NB4 (cell line): ENCODE measurements around the gene RNU5B-1.

ENCODE experiments used
- MYC ChIP-seq: IDR thresholded peaks from 2 replicates; pipeline ENCODE4 v1.6.1; 2011; ENCODE audit warnings: low read depth, low read length
- POLR2A ChIP-seq: IDR thresholded peaks from 2 replicates; pipeline ENCODE4 v1.6.1; 2011; ENCODE audit warnings: mild to moderate bottlenecking; ENCODE audit not compliant: insufficient read length; ENCODE audit errors: extremely low read depth
- TF ChIP-seq, protein P1 (sequence below): IDR thresholded peaks from one replicate; pipeline ENCODE4 v1.5.1; 2012; ENCODE audit warnings: low read depth, low read length

DNA sequence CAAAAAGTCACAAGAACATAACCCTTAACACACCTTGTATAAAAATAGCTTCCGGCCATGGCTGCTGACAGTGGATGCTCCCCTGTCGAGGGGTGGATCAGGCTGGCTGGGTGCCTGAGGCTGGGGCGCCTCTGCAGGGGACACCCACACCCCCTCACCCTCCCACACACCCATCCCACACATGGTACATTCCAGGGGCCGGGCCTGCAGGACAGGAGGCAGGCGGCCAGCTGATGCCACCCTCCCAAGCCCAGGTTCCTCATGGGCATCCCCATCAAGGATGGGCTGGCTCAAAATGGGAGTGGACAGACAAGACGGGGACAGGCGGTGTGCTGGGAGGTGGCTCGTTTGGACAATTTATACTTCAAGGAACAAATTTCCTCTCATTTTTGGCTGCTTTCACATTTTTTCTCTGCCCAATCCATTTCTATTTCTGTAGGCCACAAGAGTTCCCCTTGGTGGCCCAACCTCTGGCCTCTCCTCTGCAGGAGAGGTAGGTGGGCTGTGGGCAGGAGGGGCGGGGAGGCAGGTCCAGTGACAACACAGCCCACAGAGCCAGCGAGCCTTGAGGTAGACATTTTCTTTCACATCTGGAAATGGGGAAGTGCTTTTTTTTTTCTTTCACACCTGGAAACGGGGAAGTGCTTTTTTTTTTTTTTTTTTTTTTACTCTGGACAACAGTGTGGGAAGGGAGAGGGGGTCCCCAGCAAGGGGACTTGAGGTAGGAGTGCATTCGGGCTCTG, 23.3 kb downstream of the RNU5B-1 start:
- TF ChIP-seq POLR2A (no peak), MYC (no peak)
- TF ChIP-seq, protein P1, sequence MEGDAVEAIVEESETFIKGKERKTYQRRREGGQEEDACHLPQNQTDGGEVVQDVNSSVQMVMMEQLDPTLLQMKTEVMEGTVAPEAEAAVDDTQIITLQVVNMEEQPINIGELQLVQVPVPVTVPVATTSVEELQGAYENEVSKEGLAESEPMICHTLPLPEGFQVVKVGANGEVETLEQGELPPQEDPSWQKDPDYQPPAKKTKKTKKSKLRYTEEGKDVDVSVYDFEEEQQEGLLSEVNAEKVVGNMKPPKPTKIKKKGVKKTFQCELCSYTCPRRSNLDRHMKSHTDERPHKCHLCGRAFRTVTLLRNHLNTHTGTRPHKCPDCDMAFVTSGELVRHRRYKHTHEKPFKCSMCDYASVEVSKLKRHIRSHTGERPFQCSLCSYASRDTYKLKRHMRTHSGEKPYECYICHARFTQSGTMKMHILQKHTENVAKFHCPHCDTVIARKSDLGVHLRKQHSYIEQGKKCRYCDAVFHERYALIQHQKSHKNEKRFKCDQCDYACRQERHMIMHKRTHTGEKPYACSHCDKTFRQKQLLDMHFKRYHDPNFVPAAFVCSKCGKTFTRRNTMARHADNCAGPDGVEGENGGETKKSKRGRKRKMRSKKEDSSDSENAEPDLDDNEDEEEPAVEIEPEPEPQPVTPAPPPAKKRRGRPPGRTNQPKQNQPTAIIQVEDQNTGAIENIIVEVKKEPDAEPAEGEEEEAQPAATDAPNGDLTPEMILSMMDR = no peak
